Mesenchymal stem cell (in vitro differentiated cells and primary cell): ENCODE measurements around the gene ATP9B. TPM values are rescaled to one million over a fixed set of nuclear protein-coding genes. Genes with fewer than 3 reads are reported as not detected.

Experiments used
- DNase-seq: peaks from one replicate; pipeline ENCODE4 v3.0.0-alpha.2; 2013
- H2AFZ ChIP-seq: one replicate; pipeline ENCODE4 v1.6.1; 2013; ENCODE audit warnings: low read depth, mild to moderate bottlenecking, control low read depth, inconsistent platforms, low read length, moderate library complexity
- H2AK5ac ChIP-seq: 2 replicates; pipeline ENCODE4 v1.6.1; 2013; ENCODE audit warnings: low read length, moderate library complexity, mild to moderate bottlenecking, inconsistent platforms; ENCODE audit not compliant: severe bottlenecking
- H2BK120ac ChIP-seq: one replicate; pipeline ENCODE4 v1.6.1; 2013; ENCODE audit warnings: low read depth, mild to moderate bottlenecking, inconsistent platforms, low read length, moderate library complexity
- H2BK12ac ChIP-seq, 2 experiments: one replicate each; pipeline ENCODE4 v1.6.1; 2013; ENCODE audit warnings: inconsistent platforms in 2 of 2, low read length in 2 of 2, mild to moderate bottlenecking in 2 of 2, moderate library complexity in 2 of 2, control low read depth in 1 of 2
- H2BK15ac ChIP-seq: one replicate; pipeline ENCODE4 v1.6.1; 2013; ENCODE audit warnings: mild to moderate bottlenecking, low read depth, inconsistent platforms; ENCODE audit not compliant: poor library complexity, severe bottlenecking
- H2BK5ac ChIP-seq: 2 replicates; pipeline ENCODE4 v1.6.1; 2013; ENCODE audit warnings: low read depth, mild to moderate bottlenecking, low read length, control low read depth, inconsistent platforms; ENCODE audit not compliant: poor library complexity, severe bottlenecking
- H3K14ac ChIP-seq, 2 experiments: one replicate each; pipeline ENCODE4 v1.6.1; 2013; ENCODE audit warnings: inconsistent platforms in 2 of 2, low read length in 2 of 2, control low read depth in 1 of 2, mild to moderate bottlenecking in 1 of 2, moderate library complexity in 1 of 2
- H3K18ac ChIP-seq, 2 experiments: one replicate each; pipeline ENCODE4 v1.6.1; 2013; ENCODE audit warnings: inconsistent platforms in 2 of 2, low read length in 2 of 2, control low read depth in 1 of 2, low read depth in 1 of 2, mild to moderate bottlenecking in 1 of 2
- H3K23ac ChIP-seq, 2 experiments: one replicate each; pipeline ENCODE4 v1.6.1; 2013; ENCODE audit warnings: inconsistent platforms in 2 of 2, low read length in 2 of 2, mild to moderate bottlenecking in 2 of 2, moderate library complexity in 2 of 2, control low read depth in 1 of 2
- H3K27ac ChIP-seq: 2 replicates; pipeline ENCODE4 v1.5.1; 2013; ENCODE audit warnings: mild to moderate bottlenecking, moderate library complexity, low read length, control low read depth, inconsistent platforms; ENCODE audit not compliant: poor library complexity, severe bottlenecking
- H3K27me3 ChIP-seq, 2 experiments: 2 replicates each; pipeline versions ENCODE4 v1.6.1 to v1.7.0; 2013; ENCODE audit warnings: low read length in 2 of 2, mild to moderate bottlenecking in 2 of 2, moderate library complexity in 2 of 2, control low read depth in 1 of 2, inconsistent platforms in 1 of 2; ENCODE audit not compliant: control insufficient read depth in 1 of 2, insufficient read depth in 1 of 2
- H3K36me3 ChIP-seq, 2 experiments: 2 replicates each; pipeline versions ENCODE4 v1.6.1 to v1.7.0; 2013; ENCODE audit warnings: low read length in 2 of 2, control low read depth in 1 of 2, inconsistent platforms in 1 of 2, low read depth in 1 of 2, mild to moderate bottlenecking in 1 of 2; ENCODE audit not compliant: insufficient read depth in 2 of 2, control insufficient read depth in 1 of 2
- H3K4ac ChIP-seq, 2 experiments: one replicate each; pipeline ENCODE4 v1.6.1; 2013; ENCODE audit warnings: inconsistent platforms in 2 of 2, low read length in 2 of 2, mild to moderate bottlenecking in 2 of 2, moderate library complexity in 2 of 2, control low read depth in 1 of 2, low read depth in 1 of 2
- H3K4me1 ChIP-seq: 2 replicates; pipeline ENCODE4 v1.6.1; 2013; ENCODE audit warnings: low read depth, low read length, control low read depth; ENCODE audit not compliant: control insufficient read depth, insufficient read depth
- H3K4me2 ChIP-seq: 2 replicates; pipeline ENCODE4 v1.6.1; 2013; ENCODE audit warnings: low read length, mild to moderate bottlenecking, inconsistent platforms; ENCODE audit not compliant: poor library complexity, severe bottlenecking
- H3K4me3 ChIP-seq, 2 experiments: 2 replicates each; pipeline versions ENCODE4 v1.5.1 to v1.7.0; 2013; ENCODE audit warnings: low read length in 2 of 2, mild to moderate bottlenecking in 2 of 2, control low read depth in 1 of 2, low read depth in 1 of 2; ENCODE audit not compliant: insufficient read depth in 1 of 2
- H3K79me1 ChIP-seq: replicated peaks from 2 replicates; pipeline ENCODE4 v1.6.1; 2013; ENCODE audit warnings: mild to moderate bottlenecking, control low read depth, low read length, inconsistent platforms; ENCODE audit not compliant: poor library complexity, severe bottlenecking
- H3K9ac ChIP-seq: 2 replicates; pipeline ENCODE4 v1.7.0; 2013; ENCODE audit warnings: mild to moderate bottlenecking, low read length, moderate library complexity
- H3K9me3 ChIP-seq: 2 replicates; pipeline ENCODE4 v1.7.0; 2013; ENCODE audit warnings: mild to moderate bottlenecking, low read length; ENCODE audit not compliant: control insufficient read depth
- H4K8ac ChIP-seq: one replicate; pipeline ENCODE4 v1.6.1; 2013; ENCODE audit warnings: inconsistent platforms, mild to moderate bottlenecking, low read length, moderate library complexity
- H4K91ac ChIP-seq: one replicate; pipeline ENCODE4 v1.6.1; 2013; ENCODE audit warnings: mild to moderate bottlenecking, low read length, inconsistent platforms
- WGBS: methylation state at CpG from one replicate; pipeline ENCODE4 v1.1.7; 2013; ENCODE audit warnings: mixed read lengths; 5-methylcytosine and 5-hydroxymethylcytosine counted together
- polyA plus RNA-seq, 2 experiments: library from polyadenylated mRNA; stranded (reverse); fragments of 200-250 nt; gene quantifications; one replicate each; pipeline ENCODE4 v1.2.3, GENCODE V29; 2013

ATP9B gene, protein sequence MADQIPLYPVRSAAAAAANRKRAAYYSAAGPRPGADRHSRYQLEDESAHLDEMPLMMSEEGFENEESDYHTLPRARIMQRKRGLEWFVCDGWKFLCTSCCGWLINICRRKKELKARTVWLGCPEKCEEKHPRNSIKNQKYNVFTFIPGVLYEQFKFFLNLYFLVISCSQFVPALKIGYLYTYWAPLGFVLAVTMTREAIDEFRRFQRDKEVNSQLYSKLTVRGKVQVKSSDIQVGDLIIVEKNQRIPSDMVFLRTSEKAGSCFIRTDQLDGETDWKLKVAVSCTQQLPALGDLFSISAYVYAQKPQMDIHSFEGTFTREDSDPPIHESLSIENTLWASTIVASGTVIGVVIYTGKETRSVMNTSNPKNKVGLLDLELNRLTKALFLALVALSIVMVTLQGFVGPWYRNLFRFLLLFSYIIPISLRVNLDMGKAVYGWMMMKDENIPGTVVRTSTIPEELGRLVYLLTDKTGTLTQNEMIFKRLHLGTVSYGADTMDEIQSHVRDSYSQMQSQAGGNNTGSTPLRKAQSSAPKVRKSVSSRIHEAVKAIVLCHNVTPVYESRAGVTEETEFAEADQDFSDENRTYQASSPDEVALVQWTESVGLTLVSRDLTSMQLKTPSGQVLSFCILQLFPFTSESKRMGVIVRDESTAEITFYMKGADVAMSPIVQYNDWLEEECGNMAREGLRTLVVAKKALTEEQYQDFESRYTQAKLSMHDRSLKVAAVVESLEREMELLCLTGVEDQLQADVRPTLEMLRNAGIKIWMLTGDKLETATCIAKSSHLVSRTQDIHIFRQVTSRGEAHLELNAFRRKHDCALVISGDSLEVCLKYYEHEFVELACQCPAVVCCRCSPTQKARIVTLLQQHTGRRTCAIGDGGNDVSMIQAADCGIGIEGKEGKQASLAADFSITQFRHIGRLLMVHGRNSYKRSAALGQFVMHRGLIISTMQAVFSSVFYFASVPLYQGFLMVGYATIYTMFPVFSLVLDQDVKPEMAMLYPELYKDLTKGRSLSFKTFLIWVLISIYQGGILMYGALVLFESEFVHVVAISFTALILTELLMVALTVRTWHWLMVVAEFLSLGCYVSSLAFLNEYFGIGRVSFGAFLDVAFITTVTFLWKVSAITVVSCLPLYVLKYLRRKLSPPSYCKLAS
- polyA plus RNA-seq (2013, experiment 1 of 2): 8.4 TPM
- polyA plus RNA-seq (2013, experiment 2 of 2): 8.0 TPM

DNA sequence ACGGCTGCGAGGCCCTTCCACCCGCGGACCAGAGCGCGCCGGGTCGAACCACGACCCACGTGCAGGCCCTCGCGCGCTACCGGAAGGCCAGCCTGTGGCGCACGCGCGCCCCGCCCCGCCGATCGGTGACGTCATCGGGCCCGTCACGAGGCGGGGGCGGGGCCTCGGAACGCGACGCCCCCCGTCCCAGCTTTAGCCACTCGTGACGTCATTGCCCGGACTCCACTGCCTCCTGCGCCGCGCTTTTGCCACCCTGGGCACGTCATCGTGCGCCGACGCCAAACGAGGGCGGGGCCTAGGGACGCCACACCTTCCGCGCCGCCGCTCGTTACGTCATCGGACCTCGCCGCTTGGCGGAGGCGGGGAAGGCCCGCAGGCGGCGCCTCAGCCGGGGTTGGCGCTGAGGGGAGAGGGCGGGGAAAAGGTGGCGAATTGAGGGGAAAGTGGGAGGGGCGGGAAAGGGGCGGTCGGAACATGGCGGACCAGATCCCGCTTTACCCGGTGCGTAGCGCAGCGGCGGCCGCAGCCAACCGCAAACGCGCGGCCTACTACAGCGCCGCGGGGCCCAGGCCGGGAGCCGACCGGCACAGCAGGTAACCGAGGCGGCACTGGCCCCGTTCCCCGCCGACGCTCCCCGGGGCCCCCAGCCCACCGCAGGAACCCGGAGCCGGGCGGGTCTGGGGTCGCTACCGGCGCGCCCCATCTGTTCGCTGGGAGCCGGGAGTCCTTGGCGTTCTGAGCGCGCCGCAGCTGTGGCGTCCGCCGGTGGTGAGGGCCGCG, at the start of gene ATP9B:
ATP9B (plus strand) TSS at position 458 of the 780 bp plus-strand sequence; CDS start at position 475, 17 bp downstream.
- H3K9me3 ChIP-seq: no peaks in the 10 kb centered on the region
- H3K36me3 ChIP-seq: peaks cover 0 to 11% of the 10 kb centered on the region in 2 experiments
- 1% methylated on average over 66 of the region's 112 CpGs for WGBS
- H3K27ac ChIP-seq: peak within 1 kb of the TSS; percentile 18
- H3K23ac ChIP-seq: peak within 1 kb of the TSS in 1 of 2 experiments; percentile 94
- H2BK15ac ChIP-seq: peak within 1 kb of the TSS; percentile 95
- H3K79me1 ChIP-seq: peaks cover 7% of the 10 kb centered on the region
- H3K4me1 ChIP-seq: peaks cover 6% of the 10 kb centered on the region
- H3K27me3 ChIP-seq: no peaks in the 10 kb centered on the region
- H3K4me3 ChIP-seq: peak within 1 kb of the TSS; percentile 81 to 98
- H3K14ac ChIP-seq: peak within 1 kb of the TSS in 1 of 2 experiments; percentile 94
- peak within 1 kb of the TSS; percentile 98 for H4K91ac ChIP-seq
- H2BK12ac ChIP-seq: no peak within 1 kb of the TSS
- H4K8ac ChIP-seq: peak within 1 kb of the TSS; percentile 100
- no peak within 1 kb of the TSS for H2AK5ac ChIP-seq
- peak within 1 kb of the TSS; percentile 97 for H3K9ac ChIP-seq
- peak within 1 kb of the TSS; percentile 97 for H2AFZ ChIP-seq
- H2BK5ac ChIP-seq: peak within 1 kb of the TSS; percentile 46
- peak within 1 kb of the TSS; percentile 76 for H3K4me2 ChIP-seq
- H3K4ac ChIP-seq: peak within 1 kb of the TSS; percentile 88 to 99
- DNase-seq: peak; percentile 96
- H3K18ac ChIP-seq: peak within 1 kb of the TSS; percentile 92
- peak within 1 kb of the TSS; percentile 86 for H2BK120ac ChIP-seq

DNA sequence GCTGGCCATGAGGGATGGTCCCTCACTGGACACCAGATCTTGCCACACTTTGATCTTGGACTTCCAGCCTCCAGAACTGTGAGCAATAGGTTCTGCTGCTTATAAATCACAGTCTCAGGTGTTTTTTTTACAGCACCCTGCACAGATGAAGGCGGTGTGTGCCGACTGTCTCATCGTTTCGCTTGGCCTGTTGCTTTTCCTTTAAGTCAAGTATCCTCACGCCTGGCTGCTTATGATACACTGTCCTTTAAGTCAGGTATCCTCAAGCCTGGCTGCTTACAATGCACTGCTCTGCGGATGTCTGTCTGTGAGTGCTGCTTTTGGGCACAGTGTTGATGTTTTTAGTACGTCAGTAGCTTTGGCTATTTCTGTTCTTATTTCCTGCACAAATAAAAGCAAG, 49.3 kb upstream of the ATP9B start:
- Histone ChIP-seq H2AK5ac (no peak overlapping the region), H2BK12ac (no peak overlapping the region), H2BK15ac (no peak overlapping the region), H3K36me3 (no peaks in the 10 kb centered on the region), H3K9ac (no peak overlapping the region), H3K9me3 (no peaks in the 10 kb centered on the region), H3K23ac (no peak overlapping the region), H3K14ac (no peak overlapping the region), H3K4ac (no peak overlapping the region), H4K91ac (no peak overlapping the region), H2AFZ (no peak overlapping the region), H3K18ac (no peak overlapping the region), H3K27ac (no peak overlapping the region), H3K79me1 (no peaks in the 10 kb centered on the region), H2BK5ac (no peak overlapping the region), H2BK120ac (no peak overlapping the region), H4K8ac (no peak overlapping the region), H3K4me1 (no peaks in the 10 kb centered on the region), H3K27me3 (no peaks in the 10 kb centered on the region), H3K4me2 (no peak overlapping the region), H3K4me3 (no peak overlapping the region)
- DNase-seq: no peak
- 77% methylated on average over 7 of the region's 7 CpGs for WGBS

DNA sequence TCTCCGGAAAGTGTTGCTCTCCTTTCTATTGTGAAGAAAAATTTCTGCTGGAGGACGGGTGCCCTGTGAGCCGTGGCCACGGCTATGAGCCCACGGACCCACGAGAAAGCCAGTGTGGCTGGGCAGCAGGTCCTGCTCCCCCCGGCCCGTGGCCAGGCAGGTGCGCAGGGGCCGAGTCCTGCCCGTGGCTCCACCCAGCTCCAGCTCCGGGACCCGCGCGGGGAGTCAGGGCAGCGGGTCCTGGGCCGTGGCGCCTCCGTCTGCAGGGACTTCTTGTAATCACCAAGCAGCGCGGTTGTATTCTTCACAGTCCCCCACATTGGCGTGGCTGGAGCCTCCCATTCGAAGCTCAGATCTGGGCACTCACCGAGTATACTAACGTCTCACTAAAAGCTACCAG, 46.6 kb upstream of the ATP9B start:
- H3K4ac ChIP-seq: no peak overlapping the region
- no peak overlapping the region for H2BK12ac ChIP-seq
- H3K4me3 ChIP-seq: no peak overlapping the region
- H2BK5ac ChIP-seq: no peak overlapping the region
- 92% methylated on average over 25 of the region's 25 CpGs for WGBS
- DNase-seq: no peak
- no peaks in the 10 kb centered on the region for H3K9me3 ChIP-seq
- no peak overlapping the region for H4K8ac ChIP-seq
- no peak overlapping the region for H3K18ac ChIP-seq
- H3K27ac ChIP-seq: no peak overlapping the region
- no peak overlapping the region for H2BK120ac ChIP-seq
- no peak overlapping the region for H3K14ac ChIP-seq
- no peak overlapping the region for H3K23ac ChIP-seq
- no peak overlapping the region for H2AK5ac ChIP-seq
- no peaks in the 10 kb centered on the region for H3K36me3 ChIP-seq
- H3K79me1 ChIP-seq: no peaks in the 10 kb centered on the region
- no peak overlapping the region for H3K9ac ChIP-seq
- H4K91ac ChIP-seq: no peak overlapping the region
- no peak overlapping the region for H2AFZ ChIP-seq
- no peaks in the 10 kb centered on the region for H3K27me3 ChIP-seq
- H3K4me1 ChIP-seq: no peaks in the 10 kb centered on the region
- no peak overlapping the region for H2BK15ac ChIP-seq
- no peak overlapping the region for H3K4me2 ChIP-seq
